Neuronal stem cell (in vitro differentiated cells): ENCODE data around the gene GAS7.

Source experiments
- DNase-seq: peaks from one replicate; pipeline ENCODE4 v3.0.0-alpha.2; 2013; ENCODE audit warnings: low spot score
- H2AFZ ChIP-seq: one replicate; pipeline ENCODE4 v1.6.1; 2013; ENCODE audit warnings: mild to moderate bottlenecking, low read length, inconsistent platforms
- H2AK5ac ChIP-seq: 2 replicates; pipeline ENCODE4 v1.6.1; 2013; ENCODE audit warnings: low read depth, mild to moderate bottlenecking, inconsistent platforms, low read length, moderate library complexity, mixed read lengths
- H2BK120ac ChIP-seq: 2 replicates; pipeline ENCODE4 v1.6.1; 2013; ENCODE audit warnings: low read depth, mild to moderate bottlenecking, inconsistent platforms, low read length, moderate library complexity, mixed read lengths
- H2BK12ac ChIP-seq: one replicate; pipeline ENCODE4 v1.6.1; 2013; ENCODE audit warnings: low read length, inconsistent platforms
- H2BK15ac ChIP-seq: 2 replicates; pipeline ENCODE4 v1.6.1; 2013; ENCODE audit warnings: mild to moderate bottlenecking, low read length, inconsistent platforms, mixed read lengths
- H2BK5ac ChIP-seq: one replicate; pipeline ENCODE4 v1.6.1; 2013; ENCODE audit warnings: inconsistent platforms, mild to moderate bottlenecking, low read length, moderate library complexity
- H3K14ac ChIP-seq: one replicate; pipeline ENCODE4 v1.6.1; 2013; ENCODE audit warnings: low read length, inconsistent platforms
- H3K18ac ChIP-seq: 2 replicates; pipeline ENCODE4 v1.6.1; 2013; ENCODE audit warnings: low read length, inconsistent platforms
- H3K23ac ChIP-seq: 2 replicates; pipeline ENCODE4 v1.6.1; 2013; ENCODE audit warnings: low read depth, mild to moderate bottlenecking, mixed read lengths, low read length, inconsistent platforms; ENCODE audit not compliant: poor library complexity
- H3K27ac ChIP-seq: replicated peaks from 3 replicates; pipeline ENCODE4 v1.5.1; 2013; ENCODE audit warnings: low read length, inconsistent platforms
- H3K27me3 ChIP-seq, 3 experiments: 2 replicates each; pipeline ENCODE4 v1.6.1; 2013; ENCODE audit warnings: low read length in 3 of 3, mild to moderate bottlenecking in 2 of 3, inconsistent platforms in 1 of 3, low read depth in 1 of 3, mixed read lengths in 1 of 3, moderate library complexity in 1 of 3; ENCODE audit not compliant: control insufficient read depth in 3 of 3, insufficient read depth in 3 of 3
- H3K36me3 ChIP-seq, 2 donors: replicated peaks in 1 of 2; 2 replicates each; pipeline ENCODE4 v1.6.1; 2013; ENCODE audit warnings: low read length in 2 of 2; ENCODE audit not compliant: control insufficient read depth in 2 of 2, insufficient read depth in 2 of 2
- H3K4ac ChIP-seq: 2 replicates; pipeline ENCODE4 v1.6.1; 2013; ENCODE audit warnings: inconsistent platforms, mild to moderate bottlenecking, low read length, moderate library complexity
- H3K4me1 ChIP-seq, 2 donors: 1 replicate in 1 of 2; 2 replicates in 1 of 2; pipeline ENCODE4 v1.6.1; 2013; ENCODE audit warnings: low read length in 2 of 2, low read depth in 1 of 2; ENCODE audit not compliant: control insufficient read depth in 2 of 2, insufficient read depth in 1 of 2
- H3K4me2 ChIP-seq: one replicate; pipeline ENCODE4 v1.6.1; 2013; ENCODE audit warnings: mild to moderate bottlenecking, low read length, inconsistent platforms; ENCODE audit not compliant: insufficient read depth, poor library complexity, severe bottlenecking
- H3K4me3 ChIP-seq, 2 donors: 2 replicates each; pipeline ENCODE4 v1.5.1; 2013; ENCODE audit warnings: low read length in 2 of 2, mild to moderate bottlenecking in 2 of 2, inconsistent platforms in 1 of 2, moderate library complexity in 1 of 2
- H3K79me1 ChIP-seq: one replicate; pipeline ENCODE4 v1.6.1; 2013; ENCODE audit warnings: low read depth, mild to moderate bottlenecking, inconsistent platforms, low read length, moderate library complexity
- H3K9ac ChIP-seq: one replicate; pipeline ENCODE4 v1.6.1; 2013; ENCODE audit warnings: mild to moderate bottlenecking, low read depth, low read length, inconsistent platforms; ENCODE audit not compliant: poor library complexity
- H3K9me3 ChIP-seq, 2 donors: replicated peaks in 1 of 2; 2 replicates each; pipeline versions ENCODE3 to v1.6.1; 2013; ENCODE audit warnings: low read length in 2 of 2, mild to moderate bottlenecking in 2 of 2, inconsistent platforms in 1 of 2, low read depth in 1 of 2, mixed read lengths in 1 of 2, moderate library complexity in 1 of 2; ENCODE audit not compliant: control insufficient read depth in 2 of 2, insufficient read depth in 1 of 2
- H4K8ac ChIP-seq: one replicate; pipeline ENCODE4 v1.6.1; 2013; ENCODE audit warnings: low read depth, mild to moderate bottlenecking, inconsistent platforms, low read length, moderate library complexity
- H4K91ac ChIP-seq: one replicate; pipeline ENCODE4 v1.6.1; 2013; ENCODE audit warnings: low read length, low read depth, mild to moderate bottlenecking, inconsistent platforms; ENCODE audit not compliant: poor library complexity
- WGBS, 2 donors: extraction: QIAGEN DNeasy Blood & Tissue Kit; methylation state at CpG; one replicate each; pipeline ENCODE4 v1.1.7; 2013; ENCODE audit warnings: missing lambda C conversion rate in 2 of 2, mixed read lengths in 1 of 2; ENCODE audit not compliant: insufficient read length in 2 of 2, insufficient replicate concordance in 1 of 2; ENCODE audit errors: extremely low coverage in 2 of 2; 5-methylcytosine and 5-hydroxymethylcytosine counted together

The GAS7 gene

GRCh38 chr17:10183931-10184930, 14.2 kb downstream of the GAS7 start:
- peak overlapping the region; percentile 25 for H3K14ac ChIP-seq
- H3K9me3 ChIP-seq: no peaks in the 10 kb centered on the region
- H2BK5ac ChIP-seq: no peak overlapping the region
- no peak overlapping the region for H2BK15ac ChIP-seq
- no peak for DNase-seq
- no peak overlapping the region for H2AFZ ChIP-seq
- H3K4me1 ChIP-seq: peaks cover 0 to 27% of the 10 kb centered on the region in 2 donors
- no CpG with 5 or more reads among the region's 8 CpGs for WGBS, 2 donors
- no peak overlapping the region for H3K4me2 ChIP-seq
- no peaks in the 10 kb centered on the region for H3K79me1 ChIP-seq
- H3K36me3 ChIP-seq: no peaks in the 10 kb centered on the region
- H4K8ac ChIP-seq: no peak overlapping the region
- no peak overlapping the region for H3K4me3 ChIP-seq
- H3K4ac ChIP-seq: peak overlapping the region; percentile 70
- H2BK120ac ChIP-seq: no peak overlapping the region
- H3K18ac ChIP-seq: peak overlapping the region; percentile 94
- peak overlapping the region; percentile 68 for H4K91ac ChIP-seq
- H3K27ac ChIP-seq: peak overlapping the region; percentile 67
- no peak overlapping the region for H3K9ac ChIP-seq
- H3K23ac ChIP-seq: no peak overlapping the region
- no peaks in the 10 kb centered on the region for H3K27me3 ChIP-seq
- H2AK5ac ChIP-seq: peak overlapping the region; percentile 78
- H2BK12ac ChIP-seq: peak overlapping the region; percentile 60

GRCh38 chr17:10182785-10183184, 15.6 kb downstream of the GAS7 start:
- Histone ChIP-seq H3K79me1 (no peaks in the 10 kb centered on the region), H3K27me3 (no peaks in the 10 kb centered on the region), H3K4ac (no peak overlapping the region), H3K4me2 (no peak overlapping the region), H2AFZ (no peak overlapping the region), H3K9me3 (no peaks in the 10 kb centered on the region), H3K18ac (peak overlapping the region; percentile 8), H3K36me3 (no peaks in the 10 kb centered on the region), H2BK5ac (no peak overlapping the region), H3K9ac (no peak overlapping the region), H4K91ac (no peak overlapping the region), H4K8ac (no peak overlapping the region), H2BK15ac (no peak overlapping the region), H3K14ac (no peak overlapping the region), H2BK12ac (peak overlapping the region; percentile 2), H3K4me1 (peaks cover 0 to 35% of the 10 kb centered on the region in 2 donors), H3K23ac (no peak overlapping the region), H2AK5ac (no peak overlapping the region), H3K27ac (peak overlapping the region; percentile 84), H3K4me3 (no peak overlapping the region), H2BK120ac (no peak overlapping the region)
- WGBS, 2 donors: no CpG with 5 or more reads among the region's 5 CpGs
- DNase-seq: no peak

- no peak overlapping the region for H2AFZ ChIP-seq
- H3K4me1 ChIP-seq: peaks cover 0 to 29% of the 10 kb centered on the region in 2 donors
- H3K27me3 ChIP-seq: no peaks in the 10 kb centered on the region
- no peak overlapping the region for H2BK5ac ChIP-seq
- no peak overlapping the region for H3K4me3 ChIP-seq
- no peak overlapping the region for H3K23ac ChIP-seq
- H2BK15ac ChIP-seq: no peak overlapping the region
- H2BK12ac ChIP-seq: no peak overlapping the region
- no peak overlapping the region for H2BK120ac ChIP-seq
- no peaks in the 10 kb centered on the region for H3K9me3 ChIP-seq
- no peak overlapping the region for H3K14ac ChIP-seq
- H3K79me1 ChIP-seq: no peaks in the 10 kb centered on the region
- H3K18ac ChIP-seq: no peak overlapping the region
- no peak overlapping the region for H3K9ac ChIP-seq
- no peaks in the 10 kb centered on the region for H3K36me3 ChIP-seq
- H3K4ac ChIP-seq: no peak overlapping the region
- no peak overlapping the region for H2AK5ac ChIP-seq
- H4K91ac ChIP-seq: no peak overlapping the region
- no peak overlapping the region for H4K8ac ChIP-seq
- no peak for DNase-seq
- no peak overlapping the region for H3K27ac ChIP-seq
- H3K4me2 ChIP-seq: no peak overlapping the region
- WGBS, 2 donors: no CpG with 5 or more reads among the region's 8 CpGs
Measured at GRCh38 chr17:10178506-10178991, 19.9 kb downstream of the GAS7 start.

GRCh38 chr17:10177913-10178505, 20.4 kb downstream of the GAS7 start:
- H2BK120ac ChIP-seq: no peak overlapping the region
- no peaks in the 10 kb centered on the region for H3K27me3 ChIP-seq
- H3K14ac ChIP-seq: no peak overlapping the region
- no peak overlapping the region for H3K4me2 ChIP-seq
- no peak overlapping the region for H4K91ac ChIP-seq
- H2BK12ac ChIP-seq: no peak overlapping the region
- no peak overlapping the region for H3K4me3 ChIP-seq
- H3K9ac ChIP-seq: no peak overlapping the region
- H3K36me3 ChIP-seq: no peaks in the 10 kb centered on the region
- no peak overlapping the region for H3K27ac ChIP-seq
- no peak overlapping the region for H2BK15ac ChIP-seq
- no peaks in the 10 kb centered on the region for H3K9me3 ChIP-seq
- no peak overlapping the region for H3K4ac ChIP-seq
- no peak overlapping the region for H2AFZ ChIP-seq
- peak overlapping the region; percentile 25 for H3K18ac ChIP-seq
- no peak overlapping the region for H3K23ac ChIP-seq
- no peak overlapping the region for H2AK5ac ChIP-seq
- no peaks in the 10 kb centered on the region for H3K79me1 ChIP-seq
- H4K8ac ChIP-seq: no peak overlapping the region
- WGBS, 2 donors: no CpG with 5 or more reads among the region's 12 CpGs
- DNase-seq: no peak
- peaks cover 0 to 26% of the 10 kb centered on the region in 2 donors for H3K4me1 ChIP-seq
- no peak overlapping the region for H2BK5ac ChIP-seq
